ENCODE results near the gene ARHGEF40.

ARHGEF40 gene

DNA sequence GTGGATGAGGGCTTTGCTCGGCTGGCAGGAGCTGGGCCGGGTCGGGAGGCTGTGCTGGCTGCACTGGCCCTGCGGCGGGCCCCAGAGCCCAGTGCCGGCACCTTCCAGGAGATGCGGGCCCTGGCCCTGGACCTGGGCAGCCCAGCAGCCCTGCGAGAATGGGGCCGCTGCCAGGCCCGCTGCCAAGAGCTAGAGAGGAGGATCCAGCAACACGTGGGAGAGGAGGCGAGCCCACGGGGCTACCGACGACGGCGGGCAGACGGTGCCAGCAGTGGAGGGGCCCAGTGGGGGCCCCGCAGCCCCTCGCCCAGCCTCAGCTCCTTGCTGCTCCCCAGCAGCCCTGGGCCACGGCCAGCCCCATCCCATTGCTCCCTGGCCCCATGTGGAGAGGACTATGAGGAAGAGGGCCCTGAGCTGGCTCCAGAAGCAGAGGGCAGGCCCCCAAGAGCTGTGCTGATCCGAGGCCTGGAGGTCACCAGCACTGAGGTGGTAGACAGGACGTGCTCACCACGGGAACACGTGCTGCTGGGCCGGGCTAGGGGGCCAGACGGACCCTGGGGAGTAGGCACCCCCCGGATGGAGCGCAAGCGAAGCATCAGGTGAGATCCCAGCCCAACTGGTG lies 11.5 kb downstream of the ARHGEF40 start:
- H3K9me2 ChIP-seq (replicated peaks; ENCODE audit: control insufficient read depth, low read length): no peaks in the 10 kb centered on the region
- peaks cover 3% of the 10 kb centered on the region for H3K27me3 ChIP-seq (ENCODE audit: control insufficient read depth, low read length)
- H3K79me2 ChIP-seq (ENCODE audit: control insufficient read depth, low read length): no peaks in the 10 kb centered on the region
- no peaks in the 10 kb centered on the region for H3K36me3 ChIP-seq (ENCODE audit: control insufficient read depth, low read length)
- no peaks in the 10 kb centered on the region for H3K4me1 ChIP-seq (ENCODE audit: control insufficient read depth, low read length)
- H4K20me1 ChIP-seq (ENCODE audit: control insufficient read depth, insufficient read depth, low read depth, low read length): no peaks in the 10 kb centered on the region
- TF ChIP-seq, protein P1, sequence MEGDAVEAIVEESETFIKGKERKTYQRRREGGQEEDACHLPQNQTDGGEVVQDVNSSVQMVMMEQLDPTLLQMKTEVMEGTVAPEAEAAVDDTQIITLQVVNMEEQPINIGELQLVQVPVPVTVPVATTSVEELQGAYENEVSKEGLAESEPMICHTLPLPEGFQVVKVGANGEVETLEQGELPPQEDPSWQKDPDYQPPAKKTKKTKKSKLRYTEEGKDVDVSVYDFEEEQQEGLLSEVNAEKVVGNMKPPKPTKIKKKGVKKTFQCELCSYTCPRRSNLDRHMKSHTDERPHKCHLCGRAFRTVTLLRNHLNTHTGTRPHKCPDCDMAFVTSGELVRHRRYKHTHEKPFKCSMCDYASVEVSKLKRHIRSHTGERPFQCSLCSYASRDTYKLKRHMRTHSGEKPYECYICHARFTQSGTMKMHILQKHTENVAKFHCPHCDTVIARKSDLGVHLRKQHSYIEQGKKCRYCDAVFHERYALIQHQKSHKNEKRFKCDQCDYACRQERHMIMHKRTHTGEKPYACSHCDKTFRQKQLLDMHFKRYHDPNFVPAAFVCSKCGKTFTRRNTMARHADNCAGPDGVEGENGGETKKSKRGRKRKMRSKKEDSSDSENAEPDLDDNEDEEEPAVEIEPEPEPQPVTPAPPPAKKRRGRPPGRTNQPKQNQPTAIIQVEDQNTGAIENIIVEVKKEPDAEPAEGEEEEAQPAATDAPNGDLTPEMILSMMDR (IDR thresholded peaks at IDR 0.05; ENCODE audit: low read depth, low read length, poor library complexity, severe bottlenecking): no peak
- no peak for TF ChIP-seq EZH2phosphoT487 (IDR thresholded peaks at IDR 0.05; ENCODE audit: borderline replicate concordance, low read length)
- no peaks in the 10 kb centered on the region for H3K9me3 ChIP-seq (ENCODE audit: control insufficient read depth, insufficient read depth, low read length)
- no peak overlapping the region for H3K27ac ChIP-seq (ENCODE audit: low read depth, low read length)
- no peak overlapping the region for H3K4me3 ChIP-seq (ENCODE audit: low read length)
- no peaks in the 10 kb centered on the region for H3F3A ChIP-seq (ENCODE audit: control insufficient read depth, insufficient read depth)
- H3K4me2 ChIP-seq (ENCODE audit: low read length): no peak overlapping the region

DNA sequence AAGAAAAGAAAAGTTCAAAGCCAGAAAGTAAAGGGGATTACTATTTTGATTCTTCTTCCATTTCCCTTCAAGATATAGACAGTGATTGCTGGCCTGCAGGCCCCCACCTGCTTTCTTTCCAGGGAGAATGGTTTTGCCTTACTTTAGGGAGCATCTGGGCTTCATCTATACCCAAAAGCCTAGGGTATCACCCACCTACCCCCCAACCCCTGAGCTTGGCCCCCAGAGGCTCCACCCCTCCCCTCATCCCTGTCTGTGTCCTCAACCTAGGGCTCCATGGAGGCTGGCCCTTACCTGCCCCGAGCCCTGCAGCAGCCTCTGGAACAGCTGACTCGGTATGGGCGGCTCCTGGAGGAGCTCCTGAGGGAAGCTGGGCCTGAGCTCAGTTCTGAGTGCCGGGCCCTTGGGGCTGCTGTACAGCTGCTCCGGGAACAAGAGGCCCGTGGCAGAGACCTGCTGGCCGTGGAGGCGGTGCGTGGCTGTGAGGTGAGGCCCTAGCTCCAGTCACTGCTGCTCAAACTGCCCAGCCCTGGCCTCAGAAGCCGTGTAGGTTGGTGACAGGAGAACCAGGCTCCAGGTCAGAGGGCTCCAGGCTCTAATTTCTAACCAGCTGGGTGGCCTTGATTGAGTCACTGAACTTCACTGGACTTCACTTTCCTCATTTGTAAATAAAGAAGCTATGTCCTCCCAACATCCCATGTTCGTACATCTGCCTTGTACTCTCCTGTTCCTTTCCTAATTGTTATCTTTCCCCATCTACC lies 13.6 kb downstream of the ARHGEF40 start:
- no peak overlapping the region for H3K27ac ChIP-seq (ENCODE audit: low read depth, low read length)
- H4K20me1 ChIP-seq (ENCODE audit: control insufficient read depth, insufficient read depth, low read depth, low read length): peaks cover 2% of the 10 kb centered on the region; the same call in 1 of the 2 replicates
- no peak for TF ChIP-seq EZH2phosphoT487 (IDR thresholded peaks at IDR 0.05; ENCODE audit: borderline replicate concordance, low read length)
- TF ChIP-seq, protein P1 (IDR thresholded peaks at IDR 0.05; ENCODE audit: low read depth, low read length, poor library complexity, severe bottlenecking): no peak
- H3K9me3 ChIP-seq (ENCODE audit: control insufficient read depth, insufficient read depth, low read length): no peaks in the 10 kb centered on the region
- no peak overlapping the region for H3K4me3 ChIP-seq (ENCODE audit: low read length)
- no peaks in the 10 kb centered on the region for H3K79me2 ChIP-seq (ENCODE audit: control insufficient read depth, low read length)
- H3K27me3 ChIP-seq (ENCODE audit: control insufficient read depth, low read length): peaks cover 3% of the 10 kb centered on the region
- no peaks in the 10 kb centered on the region for H3F3A ChIP-seq (ENCODE audit: control insufficient read depth, insufficient read depth)
- H3K4me1 ChIP-seq (ENCODE audit: control insufficient read depth, low read length): peaks cover 6% of the 10 kb centered on the region
- no peaks in the 10 kb centered on the region for H3K36me3 ChIP-seq (ENCODE audit: control insufficient read depth, low read length)
- no peak overlapping the region for H3K4me2 ChIP-seq (ENCODE audit: low read length)
- H3K9me2 ChIP-seq (replicated peaks; ENCODE audit: control insufficient read depth, low read length): no peaks in the 10 kb centered on the region

DNA sequence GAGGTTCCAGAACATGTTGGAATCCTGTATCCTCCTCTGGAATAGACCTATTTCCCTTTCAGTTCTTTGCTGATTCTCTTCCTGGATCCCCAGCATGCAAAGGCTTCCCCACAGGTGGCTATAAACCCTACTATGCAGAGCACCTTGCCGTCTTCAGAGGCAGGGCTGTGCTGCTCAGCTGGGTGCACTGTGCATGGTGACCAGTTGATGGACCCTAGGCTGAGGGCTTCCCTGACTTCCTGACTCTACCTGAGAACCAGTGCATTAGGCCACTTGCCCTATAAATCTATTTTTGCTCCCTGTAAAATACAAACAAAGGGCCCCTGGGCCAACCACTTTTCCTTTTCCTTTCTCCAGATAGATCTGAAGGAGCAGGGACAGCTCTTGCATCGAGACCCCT lies 14.3 kb downstream of the ARHGEF40 start:
- no peak overlapping the region for H3K27ac ChIP-seq (ENCODE audit: low read depth, low read length)
- H3K4me2 ChIP-seq (ENCODE audit: low read length): no peak overlapping the region
- peaks cover 3% of the 10 kb centered on the region; the same call in 1 of the 2 replicates for H3K27me3 ChIP-seq (ENCODE audit: control insufficient read depth, low read length)
- H3K9me3 ChIP-seq (ENCODE audit: control insufficient read depth, insufficient read depth, low read length): no peaks in the 10 kb centered on the region
- peaks cover 2% of the 10 kb centered on the region; the same call in 1 of the 2 replicates for H4K20me1 ChIP-seq (ENCODE audit: control insufficient read depth, insufficient read depth, low read depth, low read length)
- H3F3A ChIP-seq (ENCODE audit: control insufficient read depth, insufficient read depth): no peaks in the 10 kb centered on the region
- no peak overlapping the region for H3K4me3 ChIP-seq (ENCODE audit: low read length)
- peaks cover 6% of the 10 kb centered on the region for H3K4me1 ChIP-seq (ENCODE audit: control insufficient read depth, low read length)
- H3K9me2 ChIP-seq (replicated peaks; ENCODE audit: control insufficient read depth, low read length): no peaks in the 10 kb centered on the region
- H3K79me2 ChIP-seq (ENCODE audit: control insufficient read depth, low read length): no peaks in the 10 kb centered on the region
- no peak for TF ChIP-seq EZH2phosphoT487 (IDR thresholded peaks at IDR 0.05; ENCODE audit: borderline replicate concordance, low read length)
- TF ChIP-seq, protein P1 (IDR thresholded peaks at IDR 0.05; ENCODE audit: low read depth, low read length, poor library complexity, severe bottlenecking): no peak
- no peaks in the 10 kb centered on the region for H3K36me3 ChIP-seq (ENCODE audit: control insufficient read depth, low read length)
